ENCODE data around the gene ADGRL3.

The ADGRL3 gene

GRCh38 chr4:61603086-61603485, 403.0 kb downstream of the ADGRL3 start:
- H3K27ac ChIP-seq (ENCODE audit: low read depth, low read length, poor library complexity, severe bottlenecking) = no peak overlapping the region
- no peaks in the 10 kb centered on the region for H3K9me2 ChIP-seq (ENCODE audit: low read depth, low read length)
- H3K79me2 ChIP-seq (ENCODE audit: insufficient read depth, low read length) = no peaks in the 10 kb centered on the region
- no peak overlapping the region for H3K9ac ChIP-seq (ENCODE audit: low read length)
- H3K4me3 ChIP-seq (ENCODE audit: low read depth, low read length, poor library complexity, severe bottlenecking) = no peak overlapping the region
- H3K27me3 ChIP-seq (ENCODE audit: insufficient read depth, low read length) = no peaks in the 10 kb centered on the region
- H2AFZ ChIP-seq (ENCODE audit: low read length) = no peak overlapping the region
- no peaks in the 10 kb centered on the region for H4K20me1 ChIP-seq (ENCODE audit: insufficient read depth, low read length)
- no peaks in the 10 kb centered on the region for H3K4me1 ChIP-seq (ENCODE audit: insufficient read depth, low read length, severe bottlenecking)
- no peaks in the 10 kb centered on the region for H3K9me3 ChIP-seq (ENCODE audit: low read length)
- no peak overlapping the region for H3K4me2 ChIP-seq (ENCODE audit: low read length)
- no peak for TF ChIP-seq CTCF (IDR thresholded peaks at IDR 0.05; ENCODE audit: low read length)
- no peak for TF ChIP-seq EZH2 (IDR thresholded peaks at IDR 0.05; ENCODE audit: borderline replicate concordance, low read length)
- no peaks in the 10 kb centered on the region for H3F3A ChIP-seq (ENCODE audit: insufficient read depth, low read length)
- H3K36me3 ChIP-seq (ENCODE audit: insufficient read depth, low read length) = no peaks in the 10 kb centered on the region

- no peaks in the 10 kb centered on the region for H3K9me2 ChIP-seq (ENCODE audit: low read depth, low read length)
- H3K9me3 ChIP-seq (ENCODE audit: low read length) = no peaks in the 10 kb centered on the region
- H3K9ac ChIP-seq (ENCODE audit: low read length) = no peak overlapping the region
- H3K27ac ChIP-seq (ENCODE audit: low read depth, low read length, poor library complexity, severe bottlenecking) = no peak overlapping the region
- H2AFZ ChIP-seq (ENCODE audit: low read length) = no peak overlapping the region
- no peaks in the 10 kb centered on the region for H3F3A ChIP-seq (ENCODE audit: insufficient read depth, low read length)
- H3K4me2 ChIP-seq (ENCODE audit: low read length) = no peak overlapping the region
- H3K4me3 ChIP-seq (ENCODE audit: low read depth, low read length, poor library complexity, severe bottlenecking) = no peak overlapping the region
- TF ChIP-seq CTCF (IDR thresholded peaks at IDR 0.05; ENCODE audit: low read length) = no peak
- no peak for TF ChIP-seq EZH2 (IDR thresholded peaks at IDR 0.05; ENCODE audit: borderline replicate concordance, low read length)
- H4K20me1 ChIP-seq (ENCODE audit: insufficient read depth, low read length) = no peaks in the 10 kb centered on the region
- no peaks in the 10 kb centered on the region for H3K27me3 ChIP-seq (ENCODE audit: insufficient read depth, low read length)
- no peaks in the 10 kb centered on the region for H3K4me1 ChIP-seq (ENCODE audit: insufficient read depth, low read length, severe bottlenecking)
- H3K36me3 ChIP-seq (ENCODE audit: insufficient read depth, low read length) = no peaks in the 10 kb centered on the region
- no peaks in the 10 kb centered on the region for H3K79me2 ChIP-seq (ENCODE audit: insufficient read depth, low read length)
Observed at GRCh38 chr4:61604054-61604453, 403.9 kb downstream of the ADGRL3 start.

- Histone ChIP-seq H3F3A (ENCODE audit: insufficient read depth, low read length) (no peaks in the 10 kb centered on the region), H3K9me3 (ENCODE audit: low read length) (no peaks in the 10 kb centered on the region), H3K9ac (ENCODE audit: low read length) (no peak overlapping the region), H3K79me2 (ENCODE audit: insufficient read depth, low read length) (no peaks in the 10 kb centered on the region), H3K27me3 (ENCODE audit: insufficient read depth, low read length) (no peaks in the 10 kb centered on the region), H3K4me2 (ENCODE audit: low read length) (no peak overlapping the region), H3K27ac (ENCODE audit: low read depth, low read length, poor library complexity, severe bottlenecking) (no peak overlapping the region), H3K4me1 (ENCODE audit: insufficient read depth, low read length, severe bottlenecking) (no peaks in the 10 kb centered on the region), H2AFZ (ENCODE audit: low read length) (no peak overlapping the region), H3K36me3 (ENCODE audit: insufficient read depth, low read length) (no peaks in the 10 kb centered on the region), H3K9me2 (ENCODE audit: low read depth, low read length) (no peaks in the 10 kb centered on the region), H4K20me1 (ENCODE audit: insufficient read depth, low read length) (no peaks in the 10 kb centered on the region), H3K4me3 (ENCODE audit: low read depth, low read length, poor library complexity, severe bottlenecking) (no peak overlapping the region)
- TF ChIP-seq CTCF (IDR thresholded peaks at IDR 0.05; ENCODE audit: low read length) = no peak
- no peak for TF ChIP-seq EZH2 (IDR thresholded peaks at IDR 0.05; ENCODE audit: borderline replicate concordance, low read length)
Observed at GRCh38 chr4:61605984-61606383, 405.9 kb downstream of the ADGRL3 start.

Data from OCI-LY1 (cell line).